Gastroesophageal sphincter (tissue), 4 donors: Measurements from ENCODE around the gene USP46. TPM values are rescaled to one million over a fixed set of nuclear protein-coding genes. Genes with fewer than 3 reads are reported as not detected.

ENCODE experiments used
- ATAC-seq: fragments of 150-250 bp; one replicate; pipeline ENCODE4 v1.9.1; 2016; ENCODE audit warnings: mild to moderate bottlenecking, moderate library complexity
- H3K27ac ChIP-seq, 4 donors: fragments of 200-600 bp; sonication (generic) in 3 of 4; 1 replicate in 3 of 4; 2 replicates in 1 of 4; pipeline ENCODE4 v1.5.1; 2016 to 2019
- H3K27me3 ChIP-seq: fragments of 200-600 bp; sonication (generic); one replicate; pipeline ENCODE4 v1.5.1; 2019
- H3K36me3 ChIP-seq, 2 donors: fragments of 200-600 bp; sonication (generic); one replicate each; pipeline ENCODE4 v1.5.1; 2019; ENCODE audit warnings: control low read depth in 1 of 2
- H3K4me1 ChIP-seq, 3 donors: fragments of 200-600 bp; sonication (generic); 1 replicate in 2 of 3; 2 replicates in 1 of 3; pipeline ENCODE4 v1.5.1; 2016 to 2019; ENCODE audit warnings: control low read depth in 2 of 3
- H3K4me3 ChIP-seq, 2 donors: fragments of 200-600 bp; sonication (generic); one replicate each; pipeline ENCODE4 v1.5.1; 2019; ENCODE audit warnings: mild to moderate bottlenecking in 1 of 2, moderate library complexity in 1 of 2
- H3K9me3 ChIP-seq, 3 donors: fragments of 200-600 bp; sonication (generic); one replicate each; pipeline ENCODE4 v1.5.1; 2017 to 2019; ENCODE audit warnings: control low read depth in 2 of 3
- EP300 ChIP-seq: sonication (generic); formaldehyde crosslinking; IDR thresholded peaks from one replicate; pipeline ENCODE4 v1.6.1; 2017; ENCODE audit warnings: antibody characterized with exemption, mild to moderate bottlenecking
- POLR2A ChIP-seq, 2 donors: fragments of 450-650 bp; IDR thresholded peaks; one replicate each; pipeline ENCODE4 v1.6.1; 2017; ENCODE audit warnings: antibody characterized with exemption in 2 of 2, mild to moderate bottlenecking in 2 of 2, moderate library complexity in 1 of 2
- POLR2AphosphoS5 ChIP-seq: sonication (generic); formaldehyde crosslinking; IDR thresholded peaks from one replicate; pipeline ENCODE4 v1.6.1; 2017; ENCODE audit warnings: antibody characterized with exemption
- WGBS, 2 donors: methylation state at CpG; one replicate each; pipeline ENCODE4 v1.1.5; 2018; ENCODE audit warnings: low coverage in 1 of 2; 5-methylcytosine and 5-hydroxymethylcytosine counted together
- total RNA-seq, 4 donors: library from RNA; depleted of rRNA; stranded (reverse); fragments of >200 nt; gene quantifications; one replicate each; pipeline ENCODE4 v1.1.0, GENCODE V29; 2016
- TF ChIP-seq, protein P1 (sequence below), 4 experiments: fragments of 200-600 bp in 2 of 4; fragments of 450-650 bp in 2 of 4; sonication (generic) in 1 of 4; IDR thresholded peaks; one replicate each; pipeline ENCODE4 v1.5.1; 2017 to 2019; ENCODE audit warnings: antibody characterized with exemption in 4 of 4, mild to moderate bottlenecking in 2 of 4, moderate library complexity in 2 of 4

The USP46 gene, protein sequence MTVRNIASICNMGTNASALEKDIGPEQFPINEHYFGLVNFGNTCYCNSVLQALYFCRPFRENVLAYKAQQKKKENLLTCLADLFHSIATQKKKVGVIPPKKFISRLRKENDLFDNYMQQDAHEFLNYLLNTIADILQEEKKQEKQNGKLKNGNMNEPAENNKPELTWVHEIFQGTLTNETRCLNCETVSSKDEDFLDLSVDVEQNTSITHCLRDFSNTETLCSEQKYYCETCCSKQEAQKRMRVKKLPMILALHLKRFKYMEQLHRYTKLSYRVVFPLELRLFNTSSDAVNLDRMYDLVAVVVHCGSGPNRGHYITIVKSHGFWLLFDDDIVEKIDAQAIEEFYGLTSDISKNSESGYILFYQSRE
- 1 to 10 TPM; 8.1 to 9.5 (median 8.7) TPM for total RNA-seq

- TF ChIP-seq, protein P1, sequence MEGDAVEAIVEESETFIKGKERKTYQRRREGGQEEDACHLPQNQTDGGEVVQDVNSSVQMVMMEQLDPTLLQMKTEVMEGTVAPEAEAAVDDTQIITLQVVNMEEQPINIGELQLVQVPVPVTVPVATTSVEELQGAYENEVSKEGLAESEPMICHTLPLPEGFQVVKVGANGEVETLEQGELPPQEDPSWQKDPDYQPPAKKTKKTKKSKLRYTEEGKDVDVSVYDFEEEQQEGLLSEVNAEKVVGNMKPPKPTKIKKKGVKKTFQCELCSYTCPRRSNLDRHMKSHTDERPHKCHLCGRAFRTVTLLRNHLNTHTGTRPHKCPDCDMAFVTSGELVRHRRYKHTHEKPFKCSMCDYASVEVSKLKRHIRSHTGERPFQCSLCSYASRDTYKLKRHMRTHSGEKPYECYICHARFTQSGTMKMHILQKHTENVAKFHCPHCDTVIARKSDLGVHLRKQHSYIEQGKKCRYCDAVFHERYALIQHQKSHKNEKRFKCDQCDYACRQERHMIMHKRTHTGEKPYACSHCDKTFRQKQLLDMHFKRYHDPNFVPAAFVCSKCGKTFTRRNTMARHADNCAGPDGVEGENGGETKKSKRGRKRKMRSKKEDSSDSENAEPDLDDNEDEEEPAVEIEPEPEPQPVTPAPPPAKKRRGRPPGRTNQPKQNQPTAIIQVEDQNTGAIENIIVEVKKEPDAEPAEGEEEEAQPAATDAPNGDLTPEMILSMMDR (IDR thresholded peaks at IDR 0.05), result peak in 1 of 4 experiments; percentile 5
- peak; percentile 63 to 69 for TF ChIP-seq POLR2A (IDR thresholded peaks at IDR 0.05)
- TF ChIP-seq POLR2AphosphoS5, result peak; percentile 15
- TF ChIP-seq EP300, result no peak
- Histone ChIP-seq H3K4me1 (peaks cover 0 to 47% (median 5%) of the 10 kb centered on the region in 3 donors), H3K36me3 (no peaks in the 10 kb centered on the region), H3K4me3 (peak within 1 kb of the TSS; percentile 94 to 95), H3K9me3 (no peaks in the 10 kb centered on the region), H3K27me3 (no peaks in the 10 kb centered on the region), H3K27ac (peak within 1 kb of the TSS; percentile 94 to 99 (median 98))
- peak; percentile 96 for ATAC-seq
- 0% methylated on average over 3 of the region's 94 CpGs; no CpG with 5 or more reads in 1 of the 2 donors for WGBS, 2 donors
Observed at GRCh38 chr4:52659001-52659721, at the start of gene USP46. TSS of gene USP46 (minus strand) at chr4:52659301. CDS start at chr4:52659150, 151 bp downstream.

DNA sequence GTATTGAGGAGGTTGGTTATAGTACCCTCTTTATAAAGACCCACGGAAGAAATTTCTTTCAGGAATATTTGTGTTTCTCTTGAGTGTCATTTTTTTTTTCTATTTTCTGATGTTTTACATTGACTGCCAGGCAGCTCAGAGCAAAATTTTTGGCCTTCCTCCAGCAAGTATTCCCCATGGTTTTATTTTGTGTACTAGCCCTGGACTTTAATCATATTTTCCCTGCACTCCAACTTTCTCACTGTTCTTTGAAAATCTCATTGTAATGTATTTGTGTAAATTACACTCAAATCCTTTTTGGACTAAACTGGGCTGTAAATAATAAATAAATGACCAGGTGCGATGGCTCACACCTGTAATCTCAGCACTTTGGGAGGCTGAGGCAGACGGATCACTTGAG is 45.6 kb upstream of the USP46 start:
- Histone ChIP-seq H3K4me3 (no peak overlapping the region), H3K27ac (no peak overlapping the region), H3K27me3 (no peaks in the 10 kb centered on the region), H3K9me3 (no peaks in the 10 kb centered on the region), H3K4me1 (no peaks in the 10 kb centered on the region), H3K36me3 (no peaks in the 10 kb centered on the region)
- ATAC-seq, result no peak
- WGBS, 2 donors, result 40 to 72% methylated on average over 1 to 3 of the region's 3 CpGs
- TF ChIP-seq POLR2AphosphoS5, result no peak
- no peak for TF ChIP-seq POLR2A (IDR thresholded peaks at IDR 0.05)
- TF ChIP-seq EP300, result no peak
- TF ChIP-seq, protein P1 (IDR thresholded peaks at IDR 0.05), result no peak

- H3K36me3 ChIP-seq, result no peaks in the 10 kb centered on the region
- TF ChIP-seq POLR2A (IDR thresholded peaks at IDR 0.05) (no peak), EP300 (no peak), POLR2AphosphoS5 (no peak)
- TF ChIP-seq, protein P1 (IDR thresholded peaks at IDR 0.05), result no peak
- 13 to 29% methylated on average over 1 of the region's 1 CpG for WGBS, 2 donors
- H3K9me3 ChIP-seq, result no peaks in the 10 kb centered on the region
- no peak for ATAC-seq
- no peaks in the 10 kb centered on the region for H3K4me1 ChIP-seq
- H3K27ac ChIP-seq, result no peak overlapping the region
- H3K4me3 ChIP-seq, result no peak overlapping the region
- H3K27me3 ChIP-seq, result no peaks in the 10 kb centered on the region
Observed at GRCh38 chr4:52704133-52704532, 45.0 kb upstream of the USP46 start.

GRCh38 chr4:52701207-52701606 is 42.1 kb upstream of the USP46 start:
- no peak for ATAC-seq
- Histone ChIP-seq H3K36me3 (no peaks in the 10 kb centered on the region), H3K4me1 (no peaks in the 10 kb centered on the region), H3K27ac (no peak overlapping the region), H3K27me3 (no peaks in the 10 kb centered on the region), H3K4me3 (no peak overlapping the region), H3K9me3 (no peaks in the 10 kb centered on the region)
- TF ChIP-seq POLR2AphosphoS5 (no peak), POLR2A (IDR thresholded peaks at IDR 0.05) (no peak), EP300 (no peak)
- TF ChIP-seq, protein P1 (IDR thresholded peaks at IDR 0.05), result no peak
- 94 to 97% methylated on average over 3 of the region's 3 CpGs for WGBS, 2 donors
